GM21825 (cell line): ENCODE results near the gene GPR22.

Source experiments
- ATAC-seq: cut with Tn5 transposase; IDR thresholded peaks from one replicate; pipeline ENCODE4 v1.9.1; 2021; ENCODE audit warnings: mild to moderate bottlenecking, moderate library complexity; ENCODE audit not compliant: unreplicated experiment

The GPR22 gene

GRCh38 chr7:107469929-107470328, at the start of gene GPR22:
TSS of gene GPR22 (plus strand) at chr7:107470057. CDS start at chr7:107474061, 4,004 bp downstream.
- no peak for ATAC-seq

DNA sequence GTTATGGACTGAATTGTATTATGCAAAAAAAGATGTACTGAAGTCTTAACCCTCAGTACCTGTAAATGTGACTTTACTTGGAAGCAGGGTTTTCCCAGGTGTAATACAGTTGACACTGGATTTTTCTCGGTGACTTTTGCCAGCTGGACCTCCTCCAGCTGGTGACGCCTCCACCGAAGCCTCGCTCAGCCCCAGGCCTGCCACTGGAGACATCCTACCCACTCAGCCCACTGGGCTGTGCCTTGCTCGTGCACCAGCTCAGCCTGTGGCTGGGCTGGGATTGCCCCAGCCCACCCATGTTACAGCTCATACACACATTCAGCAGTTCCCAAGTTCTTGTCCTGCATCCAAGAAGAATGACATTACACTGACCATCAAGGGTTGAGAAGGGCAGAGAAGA, 42.4 kb upstream of the GPR22 start:
- no peak for ATAC-seq

DNA sequence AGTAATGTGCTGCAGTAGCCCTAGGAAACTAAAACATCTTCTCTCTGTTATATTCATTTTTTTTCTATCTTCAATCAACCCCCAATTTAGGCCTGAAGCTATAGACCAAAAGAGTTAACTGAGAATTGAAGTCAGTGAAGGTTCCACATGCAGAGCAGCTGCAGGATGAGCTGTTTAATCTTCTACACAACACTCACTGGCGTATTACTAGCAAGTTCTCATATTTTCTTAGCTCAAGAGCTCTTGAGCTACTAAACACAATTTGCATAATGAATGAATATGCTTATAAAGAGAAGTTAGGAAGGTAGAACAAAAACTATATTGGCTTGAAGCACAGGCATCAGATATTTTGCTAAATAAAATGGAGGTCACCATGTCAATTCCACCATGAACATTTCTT, 41.2 kb upstream of the GPR22 start:
- ATAC-seq, result no peak

- no peak for ATAC-seq
Measured at GRCh38 chr7:107430057-107430456, 39.8 kb upstream of the GPR22 start.

GRCh38 chr7:107432261-107432660, 37.6 kb upstream of the GPR22 start:
- ATAC-seq, result no peak

GRCh38 chr7:107435749-107436148, 34.1 kb upstream of the GPR22 start:
- ATAC-seq, result no peak

GRCh38 chr7:107439025-107439424, 30.8 kb upstream of the GPR22 start:
- ATAC-seq, result no peak

DNA sequence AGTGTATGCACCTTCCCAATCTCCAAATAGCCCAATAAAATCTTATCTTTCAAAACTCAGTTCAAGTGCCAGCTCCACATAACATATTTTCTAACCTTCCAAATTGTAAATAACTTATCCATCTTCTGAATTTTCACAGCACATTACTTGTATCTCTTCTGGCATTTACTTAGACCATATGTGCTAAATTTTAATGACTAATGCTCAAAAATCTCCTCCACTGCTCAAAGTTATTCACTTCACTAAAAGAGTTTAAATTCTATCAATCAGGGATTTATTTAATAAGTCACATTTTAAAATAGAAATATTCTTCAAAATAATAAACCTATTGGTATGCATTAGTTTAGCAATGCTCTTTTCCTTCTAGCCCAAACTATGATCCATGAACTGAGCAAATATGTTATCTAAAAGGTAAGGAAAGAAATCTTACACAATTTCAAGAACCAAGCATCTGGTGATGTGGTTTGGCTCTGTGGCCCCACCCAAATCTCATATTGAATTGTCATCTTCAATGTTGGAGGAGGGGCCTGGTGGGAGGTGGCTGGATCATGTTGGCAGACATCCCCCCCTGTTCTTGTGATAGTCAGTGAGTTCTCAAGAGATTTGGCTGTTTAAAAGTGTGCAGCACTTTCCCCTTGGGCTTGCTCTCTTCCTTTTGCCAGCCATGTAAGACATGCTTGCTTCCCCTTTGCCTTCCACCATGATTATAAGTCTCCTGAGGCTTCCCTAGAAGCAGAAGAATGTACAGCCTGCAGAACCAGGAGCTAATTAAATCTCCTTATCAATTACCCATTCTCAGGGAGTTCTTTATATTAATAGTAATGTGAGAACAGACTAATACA, 28.1 kb upstream of the GPR22 start:
- no peak for ATAC-seq

DNA sequence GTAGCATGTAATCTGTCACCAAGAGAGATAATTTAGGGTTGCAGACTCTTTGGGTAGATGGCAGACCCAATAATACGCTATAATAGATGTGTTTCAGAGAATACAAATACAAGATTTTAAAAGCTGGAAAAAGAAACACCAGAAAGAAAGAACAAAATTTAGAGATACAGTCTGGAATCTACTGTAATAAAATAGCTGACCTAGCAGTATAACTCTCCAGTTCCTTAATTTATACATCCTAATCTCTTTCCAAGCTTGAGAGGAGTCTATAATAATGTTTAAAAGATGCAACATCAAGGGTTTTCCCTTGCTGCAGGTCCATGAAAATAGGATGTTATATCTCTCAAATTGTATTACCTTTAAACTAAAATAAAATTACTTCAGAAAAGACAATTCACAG, 27.2 kb upstream of the GPR22 start:
- no peak for ATAC-seq

GRCh38 chr7:107446531-107446930, 23.3 kb upstream of the GPR22 start:
- ATAC-seq, result no peak

DNA sequence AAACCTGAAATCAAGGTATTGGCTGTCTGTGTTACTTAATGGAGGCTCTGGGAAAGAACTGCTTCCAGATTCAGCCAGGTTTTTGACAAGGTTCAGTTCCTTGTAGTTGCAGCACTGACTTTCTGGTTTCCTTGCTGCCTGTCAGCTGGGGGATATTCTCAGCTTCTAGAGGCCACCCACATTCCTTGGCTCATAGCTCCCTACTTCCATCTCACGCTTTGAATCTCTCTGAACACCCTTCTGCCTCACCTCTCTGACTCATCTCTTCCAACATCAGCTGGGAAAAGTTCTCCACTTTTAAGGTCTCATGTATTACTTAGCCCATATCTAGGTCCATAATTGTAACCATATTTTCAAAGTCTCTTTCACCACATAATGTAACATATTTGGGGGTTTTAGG, 22.9 kb upstream of the GPR22 start:
- ATAC-seq, result no peak

DNA sequence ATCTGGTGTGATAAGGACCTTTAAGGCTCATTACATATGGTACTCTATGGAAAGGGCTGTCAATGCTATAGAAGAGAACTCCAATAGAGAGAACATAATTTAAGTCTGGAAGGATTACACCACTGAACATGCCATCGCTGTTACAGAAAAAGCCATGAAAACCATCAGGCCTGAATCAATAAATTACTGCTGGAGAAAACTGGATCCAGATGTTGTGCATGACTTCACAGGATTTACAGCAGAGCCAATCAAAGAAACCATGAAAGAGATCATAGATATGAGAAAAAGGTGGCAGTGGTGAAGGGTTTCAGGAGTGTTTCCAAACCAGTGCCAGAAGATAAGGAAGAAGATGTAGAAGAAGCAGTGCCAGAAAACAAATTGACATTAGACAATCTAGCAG, 18.9 kb upstream of the GPR22 start:
- ATAC-seq, result no peak

DNA sequence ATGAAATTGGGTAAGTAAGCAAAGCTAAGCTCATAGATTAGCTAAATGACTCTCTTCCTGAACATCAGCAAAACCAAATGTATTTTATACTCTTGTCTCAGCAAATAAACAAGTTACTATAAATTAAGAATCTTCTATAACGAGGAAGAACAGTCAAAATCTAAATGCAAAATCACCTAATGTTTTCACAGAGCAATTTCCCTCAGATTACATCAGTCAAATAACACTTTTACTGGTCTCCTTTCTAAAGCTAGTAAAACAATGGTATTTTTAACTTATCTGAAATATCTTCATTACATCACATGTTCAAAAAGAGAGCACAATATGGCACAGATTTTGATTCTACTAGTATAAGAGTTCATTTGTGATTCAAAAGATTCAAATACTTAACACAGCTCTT, 16.5 kb upstream of the GPR22 start:
- no peak for ATAC-seq

GRCh38 chr7:107461938-107462533, 7.8 kb upstream of the GPR22 start:
- ATAC-seq, result no peak

- peak; percentile 58 for ATAC-seq
Measured at GRCh38 chr7:107463139-107464078, 6.4 kb upstream of the GPR22 start.

DNA sequence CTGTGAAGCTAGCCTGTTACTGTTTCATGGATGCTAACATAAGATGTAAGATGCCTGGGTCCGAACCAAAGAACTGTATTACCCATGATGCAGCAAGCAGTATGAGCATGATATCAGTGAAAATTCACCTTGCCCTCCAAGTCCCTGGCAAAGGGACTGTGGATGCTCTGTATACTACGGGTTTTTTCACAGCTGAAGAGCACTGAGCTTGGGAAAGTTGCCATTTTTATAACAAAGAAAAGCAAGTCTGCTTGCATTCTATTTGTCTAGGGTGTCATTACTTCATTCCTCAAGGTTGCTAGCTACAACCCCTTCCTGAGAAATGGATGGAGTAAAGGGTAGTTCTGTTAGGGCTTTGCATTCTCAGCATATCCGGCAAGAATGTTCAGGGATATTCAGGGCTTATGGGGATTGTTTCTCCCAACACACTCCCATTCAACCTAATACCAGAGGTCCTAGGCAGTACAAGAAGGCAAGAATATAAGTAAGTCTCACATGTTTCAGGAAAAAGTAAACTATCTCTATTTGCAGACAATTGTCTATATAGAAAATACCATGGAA, 5.1 kb upstream of the GPR22 start:
- no peak for ATAC-seq

DNA sequence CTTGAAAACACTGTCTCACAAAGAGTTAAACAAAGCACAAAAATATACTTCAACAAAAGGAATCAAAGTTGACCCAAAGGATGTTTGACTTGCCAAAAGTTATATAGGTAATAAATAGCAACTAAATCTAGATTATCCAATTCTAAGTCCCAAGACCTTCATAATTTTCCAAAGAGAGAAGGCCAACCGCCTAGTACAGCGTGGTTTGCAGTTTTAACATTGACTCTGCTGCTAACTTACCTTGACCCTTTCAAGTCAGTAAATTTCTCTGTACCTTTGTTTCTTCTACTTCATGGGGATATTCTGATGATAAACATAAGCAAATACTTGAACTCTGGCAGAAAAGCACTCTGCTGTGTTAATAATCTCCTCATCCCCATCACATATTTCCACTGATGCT, 1.9 kb upstream of the GPR22 start:
- no peak for ATAC-seq

DNA sequence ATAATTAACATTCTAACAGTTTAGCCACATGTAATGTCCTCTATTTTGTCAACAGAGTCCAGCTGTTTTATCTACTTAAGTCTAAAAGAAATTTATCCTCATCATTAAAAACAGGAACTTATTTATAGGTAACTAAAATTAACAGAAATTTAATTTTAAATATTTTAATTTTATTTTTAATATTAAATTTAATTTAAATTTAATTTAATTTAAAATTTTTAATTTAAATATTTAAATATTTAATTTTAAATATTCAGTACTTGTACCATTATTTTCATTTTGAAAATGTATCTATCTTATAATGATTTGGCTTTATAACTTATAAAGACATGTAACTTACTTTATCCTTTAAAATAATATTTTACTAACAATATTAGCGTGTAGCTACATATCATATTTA, 1.0 kb upstream of the GPR22 start:
- ATAC-seq, result no peak

GRCh38 chr7:107471292-107472070, 1.6 kb downstream of the GPR22 start:
- no peak for ATAC-seq

- no peak for ATAC-seq
Measured at GRCh38 chr7:107472116-107472515, 2.3 kb downstream of the GPR22 start.
